ENCODE data around the gene RAB43.
A peak's percentile ranks its signal among the peaks of the same experiment; 100 is the strongest.

The RAB43 gene

GRCh38 chr3:129052675-129053074 lies 68.9 kb downstream of the RAB43 start:
- Histone ChIP-seq H3K4me1 (ENCODE audit: control insufficient read depth in 1 of 2, insufficient read depth in 2 of 2, low read length in 2 of 2) (peaks cover 14 to 16% of the 10 kb centered on the region in 2 donors), H3K9ac (ENCODE audit: low read depth in 1 of 2, low read length in 2 of 2) (no peak overlapping the region), H3K9me3 (ENCODE audit: control insufficient read depth in 1 of 2, low read length in 2 of 2) (peaks cover 0 to 3% of the 10 kb centered on the region in 2 donors), H3K36me3 (ENCODE audit: control insufficient read depth in 1 of 2, insufficient read depth in 2 of 2, low read length in 2 of 2) (no peaks in the 10 kb centered on the region), H3K27me3 (ENCODE audit: control insufficient read depth in 1 of 2, insufficient read depth in 2 of 2, low read length in 2 of 2) (peaks cover 0 to 1% of the 10 kb centered on the region in 2 donors), H3K27ac (ENCODE audit: low read depth, low read length) (no peak overlapping the region), H3K4me3 (ENCODE audit: low read depth in 1 of 2, low read length in 2 of 2) (no peak overlapping the region)

GRCh38 chr3:129051871-129052340 lies 69.7 kb downstream of the RAB43 start:
- Histone ChIP-seq H3K4me3 (ENCODE audit: low read depth in 1 of 2, low read length in 2 of 2) (no peak overlapping the region), H3K27ac (ENCODE audit: low read depth, low read length) (no peak overlapping the region), H3K9ac (ENCODE audit: low read depth in 1 of 2, low read length in 2 of 2) (no peak overlapping the region), H3K36me3 (ENCODE audit: control insufficient read depth in 1 of 2, insufficient read depth in 2 of 2, low read length in 2 of 2) (no peaks in the 10 kb centered on the region), H3K4me1 (ENCODE audit: control insufficient read depth in 1 of 2, insufficient read depth in 2 of 2, low read length in 2 of 2) (peaks cover 14 to 16% of the 10 kb centered on the region in 2 donors), H3K9me3 (ENCODE audit: control insufficient read depth in 1 of 2, low read length in 2 of 2) (peaks cover 0 to 3% of the 10 kb centered on the region in 2 donors), H3K27me3 (ENCODE audit: control insufficient read depth in 1 of 2, insufficient read depth in 2 of 2, low read length in 2 of 2) (peaks cover 0 to 9% of the 10 kb centered on the region in 2 donors)

DNA sequence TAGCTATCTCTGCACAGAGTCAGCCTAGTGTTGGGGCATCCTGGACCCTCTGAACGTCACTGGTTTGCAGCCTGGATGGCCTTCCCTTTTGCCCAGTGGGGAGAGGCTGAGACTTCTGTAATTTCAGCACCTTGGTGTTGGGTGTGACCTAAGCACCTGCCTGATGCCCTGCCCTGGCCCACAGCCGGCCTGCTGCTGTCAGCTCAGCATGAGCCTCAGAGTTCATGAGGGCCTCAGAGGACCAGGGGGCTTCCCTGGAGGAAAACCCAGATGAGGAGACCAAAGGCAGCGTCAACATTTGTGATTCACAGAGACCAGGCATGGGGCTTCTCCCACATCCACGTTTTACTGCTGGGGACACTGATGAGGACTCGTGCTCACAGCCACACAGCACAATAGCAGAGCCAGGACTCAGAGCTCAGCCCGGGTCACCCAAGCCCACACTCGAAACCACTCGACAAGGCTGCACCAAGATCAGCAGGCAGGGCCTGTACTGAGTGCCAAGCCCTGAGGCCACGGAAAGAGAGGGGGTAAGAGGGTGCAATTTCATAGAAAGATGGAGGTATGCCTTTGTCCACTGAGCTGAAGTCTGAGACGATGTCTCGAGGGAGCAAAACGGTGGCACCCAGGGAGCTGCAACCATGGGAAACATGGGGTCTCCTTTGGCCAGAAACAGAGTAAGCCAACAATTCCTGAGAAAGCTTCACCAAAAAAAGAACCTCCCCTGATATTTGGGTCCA lies 70.9 kb downstream of the RAB43 start:
- Histone ChIP-seq H3K36me3 (ENCODE audit: control insufficient read depth in 1 of 2, insufficient read depth in 2 of 2, low read length in 2 of 2) (no peaks in the 10 kb centered on the region), H3K27me3 (ENCODE audit: control insufficient read depth in 1 of 2, insufficient read depth in 2 of 2, low read length in 2 of 2) (peaks cover 5 to 9% of the 10 kb centered on the region in 2 donors), H3K4me1 (ENCODE audit: control insufficient read depth in 1 of 2, insufficient read depth in 2 of 2, low read length in 2 of 2) (peaks cover 14 to 24% of the 10 kb centered on the region in 2 donors), H3K27ac (ENCODE audit: low read depth, low read length) (no peak overlapping the region), H3K9ac (ENCODE audit: low read depth in 1 of 2, low read length in 2 of 2) (no peak overlapping the region), H3K4me3 (ENCODE audit: low read depth in 1 of 2, low read length in 2 of 2) (no peak overlapping the region), H3K9me3 (ENCODE audit: control insufficient read depth in 1 of 2, low read length in 2 of 2) (peaks cover 0 to 3% of the 10 kb centered on the region in 2 donors)

- Histone ChIP-seq H3K27ac (ENCODE audit: low read depth, low read length) (no peak overlapping the region), H3K4me1 (ENCODE audit: control insufficient read depth in 1 of 2, insufficient read depth in 2 of 2, low read length in 2 of 2) (peaks cover 6 to 16% of the 10 kb centered on the region in 2 donors), H3K4me3 (ENCODE audit: low read depth in 1 of 2, low read length in 2 of 2) (no peak overlapping the region), H3K36me3 (ENCODE audit: control insufficient read depth in 1 of 2, insufficient read depth in 2 of 2, low read length in 2 of 2) (no peaks in the 10 kb centered on the region), H3K9me3 (ENCODE audit: control insufficient read depth in 1 of 2, low read length in 2 of 2) (peaks cover 0 to 3% of the 10 kb centered on the region in 2 donors), H3K9ac (ENCODE audit: low read depth in 1 of 2, low read length in 2 of 2) (no peak overlapping the region), H3K27me3 (ENCODE audit: control insufficient read depth in 1 of 2, insufficient read depth in 2 of 2, low read length in 2 of 2) (peaks cover 9 to 11% of the 10 kb centered on the region in 2 donors)
Measured at GRCh38 chr3:129047553-129047839, 74.1 kb downstream of the RAB43 start.

DNA sequence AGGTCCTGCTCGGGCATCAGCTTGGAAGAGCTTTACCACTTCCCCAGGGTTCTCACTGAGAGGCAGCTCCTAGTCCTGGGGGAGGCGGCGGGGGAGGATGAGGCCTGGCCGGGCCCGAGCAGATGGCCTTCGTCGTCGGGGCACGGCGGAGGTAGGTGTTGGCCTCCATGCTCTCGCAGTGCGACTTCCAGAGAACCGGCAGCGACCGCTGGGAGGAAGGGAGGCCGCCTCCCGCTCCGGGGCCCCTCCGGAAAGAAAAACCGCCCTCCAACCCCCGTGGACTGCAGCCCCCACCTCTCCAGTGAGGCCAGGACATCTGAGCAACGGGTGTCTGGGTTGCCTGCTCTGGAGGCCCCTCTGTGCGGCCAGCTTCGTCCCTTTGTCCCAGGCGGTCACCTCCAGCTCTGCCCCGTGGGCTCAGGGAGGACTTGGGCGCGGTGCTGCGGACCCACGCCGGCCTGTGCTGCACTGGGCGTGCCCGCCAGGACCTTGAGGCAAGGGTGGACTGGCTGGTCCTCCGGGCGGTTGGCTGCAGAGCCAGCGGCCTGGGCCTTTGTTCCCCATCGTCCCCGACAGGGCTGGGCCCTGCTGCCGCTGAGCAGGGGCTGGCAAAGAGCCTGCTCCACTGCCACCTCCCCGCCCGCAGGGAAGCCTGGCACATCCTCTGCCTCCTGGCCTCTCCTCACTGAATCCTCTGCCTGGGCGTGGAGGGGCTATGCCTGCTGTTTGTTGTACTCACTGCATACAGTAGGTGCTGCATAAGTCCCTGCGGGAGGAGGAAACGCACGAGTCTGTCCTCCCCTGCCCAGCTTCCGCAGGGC lies 74.7 kb downstream of the RAB43 start:
- Histone ChIP-seq H3K9ac (ENCODE audit: low read depth in 1 of 2, low read length in 2 of 2) (no peak overlapping the region), H3K27ac (ENCODE audit: low read depth, low read length) (no peak overlapping the region), H3K36me3 (ENCODE audit: control insufficient read depth in 1 of 2, insufficient read depth in 2 of 2, low read length in 2 of 2) (no peaks in the 10 kb centered on the region), H3K4me3 (ENCODE audit: low read depth in 1 of 2, low read length in 2 of 2) (no peak overlapping the region), H3K27me3 (ENCODE audit: control insufficient read depth in 1 of 2, insufficient read depth in 2 of 2, low read length in 2 of 2) (peaks cover 9 to 11% of the 10 kb centered on the region in 2 donors), H3K9me3 (ENCODE audit: control insufficient read depth in 1 of 2, low read length in 2 of 2) (peaks cover 0 to 3% of the 10 kb centered on the region in 2 donors), H3K4me1 (ENCODE audit: control insufficient read depth in 1 of 2, insufficient read depth in 2 of 2, low read length in 2 of 2) (peaks cover 5 to 11% of the 10 kb centered on the region in 2 donors)

DNA sequence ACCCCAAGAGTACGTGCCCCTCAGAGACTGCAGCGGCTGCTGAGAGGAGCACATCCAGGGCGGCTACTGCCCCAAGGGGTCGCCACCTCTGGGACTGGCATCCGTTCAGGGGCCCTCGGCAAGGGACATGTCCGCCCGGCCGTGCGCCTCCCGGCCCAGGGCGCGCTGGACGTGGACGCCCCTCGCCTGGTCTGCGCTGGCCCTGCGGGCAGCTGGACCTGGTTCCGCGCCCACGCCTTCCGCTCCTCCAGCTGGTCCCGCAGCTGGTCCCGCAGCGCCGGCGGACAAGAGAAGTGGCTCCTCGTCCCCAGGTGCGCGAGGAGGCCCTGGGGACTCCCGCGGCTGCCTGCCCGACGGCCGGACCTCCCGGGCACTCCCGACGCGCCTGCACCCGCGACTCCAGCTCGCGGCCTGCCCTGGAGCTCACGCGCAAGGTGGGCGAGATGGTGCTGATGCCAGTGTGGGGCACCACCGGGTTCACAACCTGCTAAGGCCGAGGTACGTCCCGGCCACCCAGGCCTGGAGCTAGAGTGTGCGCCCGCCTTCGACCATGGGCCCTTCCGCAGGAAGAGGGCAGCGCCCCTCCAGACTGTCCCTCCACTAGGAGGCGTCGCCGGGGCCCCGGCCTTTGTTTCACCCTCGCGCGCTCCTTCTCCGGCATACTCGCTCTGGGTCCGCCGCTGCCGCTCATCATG lies 75.4 kb downstream of the RAB43 start:
- Histone ChIP-seq H3K27me3 (ENCODE audit: control insufficient read depth in 1 of 2, insufficient read depth in 2 of 2, low read length in 2 of 2) (peaks cover 9 to 11% of the 10 kb centered on the region in 2 donors), H3K4me1 (ENCODE audit: control insufficient read depth in 1 of 2, insufficient read depth in 2 of 2, low read length in 2 of 2) (peaks cover 0 to 7% of the 10 kb centered on the region in 2 donors), H3K9me3 (ENCODE audit: control insufficient read depth in 1 of 2, low read length in 2 of 2) (peaks cover 0 to 3% of the 10 kb centered on the region in 2 donors), H3K9ac (ENCODE audit: low read depth in 1 of 2, low read length in 2 of 2) (peak overlapping the region in 1 of 2 donors; percentile 38), H3K27ac (ENCODE audit: low read depth, low read length) (no peak overlapping the region), H3K4me3 (ENCODE audit: low read depth in 1 of 2, low read length in 2 of 2) (peak overlapping the region; percentile 22 to 61), H3K36me3 (ENCODE audit: control insufficient read depth in 1 of 2, insufficient read depth in 2 of 2, low read length in 2 of 2) (no peaks in the 10 kb centered on the region)

GRCh38 chr3:129045675-129046036 lies 75.9 kb downstream of the RAB43 start:
- Histone ChIP-seq H3K27ac (ENCODE audit: low read depth, low read length) (no peak overlapping the region), H3K9ac (ENCODE audit: low read depth in 1 of 2, low read length in 2 of 2) (peak overlapping the region in 1 of 2 donors; percentile 38), H3K36me3 (ENCODE audit: control insufficient read depth in 1 of 2, insufficient read depth in 2 of 2, low read length in 2 of 2) (no peaks in the 10 kb centered on the region), H3K27me3 (ENCODE audit: control insufficient read depth in 1 of 2, insufficient read depth in 2 of 2, low read length in 2 of 2) (peaks cover 9 to 11% of the 10 kb centered on the region in 2 donors), H3K9me3 (ENCODE audit: control insufficient read depth in 1 of 2, low read length in 2 of 2) (peaks cover 0 to 3% of the 10 kb centered on the region in 2 donors), H3K4me1 (ENCODE audit: control insufficient read depth in 1 of 2, insufficient read depth in 2 of 2, low read length in 2 of 2) (peaks cover 0 to 7% of the 10 kb centered on the region in 2 donors), H3K4me3 (ENCODE audit: low read depth in 1 of 2, low read length in 2 of 2) (peak overlapping the region; percentile 22 to 61)

- Histone ChIP-seq H3K4me1 (ENCODE audit: control insufficient read depth in 1 of 2, insufficient read depth in 2 of 2, low read length in 2 of 2) (peaks cover 0 to under 1% of the 10 kb centered on the region in 2 donors), H3K4me3 (ENCODE audit: low read depth in 1 of 2, low read length in 2 of 2) (no peak overlapping the region), H3K9me3 (ENCODE audit: control insufficient read depth in 1 of 2, low read length in 2 of 2) (no peaks in the 10 kb centered on the region), H3K9ac (ENCODE audit: low read depth in 1 of 2, low read length in 2 of 2) (no peak overlapping the region), H3K27me3 (ENCODE audit: control insufficient read depth in 1 of 2, insufficient read depth in 2 of 2, low read length in 2 of 2) (peaks cover 0 to 7% of the 10 kb centered on the region in 2 donors), H3K27ac (ENCODE audit: low read depth, low read length) (no peak overlapping the region), H3K36me3 (ENCODE audit: control insufficient read depth in 1 of 2, insufficient read depth in 2 of 2, low read length in 2 of 2) (no peaks in the 10 kb centered on the region)
Measured at GRCh38 chr3:129040579-129041300, 80.9 kb downstream of the RAB43 start.

- H3K9me3 ChIP-seq (ENCODE audit: control insufficient read depth in 1 of 2, low read length in 2 of 2): no peaks in the 10 kb centered on the region
- H3K27me3 ChIP-seq (ENCODE audit: control insufficient read depth in 1 of 2, insufficient read depth in 2 of 2, low read length in 2 of 2): peaks cover 0 to 3% of the 10 kb centered on the region in 2 donors
- no peaks in the 10 kb centered on the region for H3K4me1 ChIP-seq (ENCODE audit: control insufficient read depth in 1 of 2, insufficient read depth in 2 of 2, low read length in 2 of 2)
- no peaks in the 10 kb centered on the region for H3K36me3 ChIP-seq (ENCODE audit: control insufficient read depth in 1 of 2, insufficient read depth in 2 of 2, low read length in 2 of 2)
- H3K9ac ChIP-seq (ENCODE audit: low read depth in 1 of 2, low read length in 2 of 2): no peak overlapping the region
- H3K4me3 ChIP-seq (ENCODE audit: low read depth in 1 of 2, low read length in 2 of 2): no peak overlapping the region
- H3K27ac ChIP-seq (ENCODE audit: low read depth, low read length): no peak overlapping the region
Measured at GRCh38 chr3:129040039-129040336, 81.6 kb downstream of the RAB43 start.
